Right ventricle myocardium inferior (tissue), 1 donor: Measurements from ENCODE around the gene SORBS1. TPM values are rescaled to one million over a fixed set of nuclear protein-coding genes. Genes with fewer than 3 reads are reported as not detected.
A peak's percentile ranks its signal among the peaks of the same experiment; 100 is the strongest.
"Not testable (repeated sequence)": the region's sequence is repeated elsewhere in the genome, so short reads cannot be mapped to it uniquely, and the experiment has no call there.

Experiments used
- ATAC-seq: fragments of 200-7000 bp; cut with Tn5 transposase; one replicate; pipeline ENCODE4 v1.9.1; 2020; ENCODE audit warnings: mild to moderate bottlenecking, moderate library complexity
- DNase-seq: peaks from one replicate; pipeline ENCODE4 v3.0.0; 2021; ENCODE audit errors: missing footprints
- intact Hi-C: fragments of 100-400 bp; cut with DNase I; formaldehyde crosslinking; loops from one replicate; pipeline ENCODE4 v1.11.0; 2022
- total RNA-seq: library from RNA; stranded (reverse); fragmentation: NEBNext Ultra II Directional; extraction: Animal tissue kit (Norgen Biotek cat#: 25700); gene quantifications from one replicate; pipeline ENCODE4 v1.2.1, GENCODE V29; 2021
- donor health status: DM: no; HTN: yes; CAD: no; lungs with severe emphysema.

The SORBS1 gene
- total RNA-seq, 1 donor from 2014 or later: 666 TPM

- ATAC-seq (peak; percentile 11), DNase-seq (no peak)
- intact Hi-C loops: loop anchor here (10.0 kb wide), 1 partner anchor 318 kb away; no protein-coding TSS in a partner anchor
Observed at GRCh38 chr10:95356190-95356955, 204.8 kb downstream of the SORBS1 start.

GRCh38 chr10:95355301-95355700 is 205.9 kb downstream of the SORBS1 start:
- no peak for DNase-seq
- ATAC-seq: no peak
- intact Hi-C loops: loop anchor here (10.0 kb wide), 1 partner anchor 320 kb away; no protein-coding TSS in a partner anchor

- ATAC-seq (no peak), DNase-seq (no peak)
- intact Hi-C loops: loop anchor here (10.0 kb wide), 1 partner anchor 321 kb away; no protein-coding TSS in a partner anchor
Observed at GRCh38 chr10:95354110-95354509, 207.1 kb downstream of the SORBS1 start.

GRCh38 chr10:95353123-95353522 is 208.0 kb downstream of the SORBS1 start:
- ATAC-seq (no peak), DNase-seq (no peak)
- intact Hi-C loops: loop anchor here (10.0 kb wide), 1 partner anchor 322 kb away; no protein-coding TSS in a partner anchor

GRCh38 chr10:95352684-95353083 is 208.5 kb downstream of the SORBS1 start:
- intact Hi-C loops: loop anchor here (10.0 kb wide), 1 partner anchor 322 kb away; no protein-coding TSS in a partner anchor
- DNase-seq (no peak), ATAC-seq (no peak)

GRCh38 chr10:95350830-95351228 is 210.3 kb downstream of the SORBS1 start:
- DNase-seq (no peak), ATAC-seq (peak; percentile 60)
- intact Hi-C loops: loop anchor here (10.0 kb wide), 1 partner anchor 324 kb away; no protein-coding TSS in a partner anchor

- DNase-seq: no peak
- peak; percentile 68 for ATAC-seq
- intact Hi-C loops: loop anchor here (10.0 kb wide), 1 partner anchor 324 kb away; no protein-coding TSS in a partner anchor
Observed at GRCh38 chr10:95350219-95350829, 210.8 kb downstream of the SORBS1 start.

GRCh38 chr10:95347402-95347766 is 213.8 kb downstream of the SORBS1 start:
- ATAC-seq, intact Hi-C loops, DNase-seq: not testable (repeated sequence)

GRCh38 chr10:95346715-95347401 is 214.3 kb downstream of the SORBS1 start:
- ATAC-seq: no peak
- intact Hi-C loops: no loop called here
- no peak for DNase-seq

GRCh38 chr10:95343573-95343972 is 217.6 kb downstream of the SORBS1 start:
- ATAC-seq (no peak), DNase-seq (no peak)
- intact Hi-C loops: no loop called here

- intact Hi-C loops: no loop called here
- DNase-seq: no peak
- no peak for ATAC-seq
Observed at GRCh38 chr10:95341716-95342130, 219.4 kb downstream of the SORBS1 start.

- intact Hi-C loops: no loop called here
- DNase-seq (no peak), ATAC-seq (no peak)
Observed at GRCh38 chr10:95339863-95340262, 221.3 kb downstream of the SORBS1 start.

GRCh38 chr10:95337423-95338160 is 223.6 kb downstream of the SORBS1 start:
- ATAC-seq (no peak), DNase-seq (no peak)
- intact Hi-C loops: no loop called here

GRCh38 chr10:95336702-95337101 is 224.5 kb downstream of the SORBS1 start:
- ATAC-seq: no peak
- intact Hi-C loops: no loop called here
- no peak for DNase-seq

GRCh38 chr10:95335933-95336699 is 225.1 kb downstream of the SORBS1 start:
- ATAC-seq: peak; percentile 55

GRCh38 chr10:95334805-95335144 is 226.4 kb downstream of the SORBS1 start:
- intact Hi-C loops: loop anchor here (2.0 kb wide), 1 partner anchor 44 kb away; the partner anchor contains the start of gene PDLIM1
- ATAC-seq: no peak
- no peak for DNase-seq

More at GRCh38 chr10:95335933-95336699, 225.1 kb downstream of the SORBS1 start:
- DNase-seq: no peak
- intact Hi-C loops: loop anchor here (2.0 kb wide), 1 partner anchor 45 kb away; the partner anchor contains the start of gene PDLIM1

- peak; percentile 86 for ATAC-seq
- peak; percentile 87 for DNase-seq
- intact Hi-C loops: loop anchor here (2.0 kb wide), 1 partner anchor 43 kb away; the partner anchor contains the start of gene PDLIM1
Observed at GRCh38 chr10:95333997-95334804, 227.0 kb downstream of the SORBS1 start.
